ENCODE results near the gene ISG15.
A peak's percentile ranks its signal among the peaks of the same experiment; 100 is the strongest.
"Not testable (repeated sequence)": the region's sequence is repeated elsewhere in the genome, so short reads cannot be mapped to it uniquely, and the experiment has no call there.

Gene ISG15

DNA sequence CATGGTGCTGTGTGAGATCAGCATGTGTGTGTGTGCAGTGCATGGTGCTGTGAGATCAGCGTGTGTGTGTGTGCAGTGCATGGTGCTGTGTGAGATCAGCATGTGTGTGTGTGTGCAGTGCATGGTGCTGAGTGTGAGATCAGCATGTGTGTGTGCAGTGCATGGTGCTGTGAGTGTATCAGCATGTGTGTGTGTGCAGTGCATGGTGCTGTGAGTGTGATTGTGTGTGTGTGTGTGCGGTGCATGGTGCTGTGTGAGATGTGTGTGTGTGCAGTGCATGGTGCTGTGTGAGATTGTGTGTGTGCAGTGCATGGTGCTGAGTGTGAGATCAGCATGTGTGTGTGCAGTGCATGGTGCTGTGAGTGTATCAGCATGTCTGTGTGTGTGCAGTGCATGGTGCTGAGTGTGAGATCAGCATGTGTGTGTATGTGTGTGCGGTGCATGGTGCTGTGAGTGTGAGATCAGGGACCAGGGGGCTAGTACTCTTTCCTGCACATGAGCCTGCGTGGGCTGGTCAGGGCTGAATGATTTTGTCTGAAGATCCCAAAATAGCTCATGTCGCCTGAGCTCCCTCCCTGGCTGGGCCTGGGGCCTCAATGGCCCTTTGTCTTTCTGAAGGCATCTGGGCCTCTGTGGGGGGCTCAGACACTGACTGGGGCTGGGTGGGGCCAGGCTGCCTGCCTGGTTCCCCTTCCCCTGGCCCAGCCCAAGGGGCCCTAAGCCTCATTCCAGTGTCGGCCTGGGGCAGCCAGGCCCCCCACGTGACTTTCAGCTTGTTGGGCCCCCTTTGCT, 17.8 kb downstream of the ISG15 start:
- not testable (repeated sequence) for DNase-seq (ENCODE audit: low spot score)

GRCh38 chr1:1031659-1032235, 18.4 kb downstream of the ISG15 start:
- no peak for DNase-seq (ENCODE audit: low spot score)

DNA sequence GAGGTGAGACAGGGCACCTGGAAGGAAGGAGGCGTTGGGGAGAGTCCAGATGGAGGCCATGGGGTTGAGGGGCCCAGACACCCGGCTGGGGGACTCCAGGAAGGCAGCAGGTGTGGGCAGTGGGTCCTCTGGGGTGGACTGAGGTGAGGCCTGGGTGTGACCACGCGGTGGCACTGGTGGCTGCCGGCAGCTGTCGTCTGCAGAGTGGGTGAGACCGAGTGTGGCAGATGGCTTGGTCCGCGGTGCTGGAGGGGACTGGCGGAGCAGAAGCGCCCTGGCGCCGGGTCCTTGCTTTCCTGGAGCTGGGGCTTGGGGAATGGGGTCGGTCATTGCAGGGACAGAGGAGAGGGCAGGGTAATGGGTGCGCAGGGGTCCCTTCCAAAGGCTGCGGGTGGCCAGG, 19.1 kb downstream of the ISG15 start:
- no peak for DNase-seq (ENCODE audit: low spot score)

- peak; percentile 56 for DNase-seq (ENCODE audit: low spot score)
These were observed 19.8 kb downstream of the ISG15 start for GRCh38 chr1:1033009-1033587.

GRCh38 chr1:1033731-1034438, 20.6 kb downstream of the ISG15 start:
- DNase-seq (ENCODE audit: low spot score), result no peak

DNA sequence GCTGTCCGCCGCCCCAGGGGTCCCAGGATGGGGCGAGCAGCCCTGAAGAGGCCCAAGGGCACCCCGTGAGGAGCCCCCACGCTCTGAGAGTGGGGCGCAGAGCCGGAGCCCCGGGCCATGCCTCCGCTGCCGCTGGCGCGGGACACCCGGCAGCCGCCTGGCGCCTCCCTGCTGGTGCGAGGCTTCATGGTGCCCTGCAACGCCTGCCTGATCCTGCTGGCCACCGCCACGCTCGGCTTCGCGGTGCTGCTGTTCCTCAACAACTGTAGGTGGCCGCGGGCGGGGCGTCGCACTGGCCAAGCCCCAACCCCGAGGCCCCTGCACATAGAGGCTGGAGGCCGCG, 21.1 kb downstream of the ISG15 start:
- DNase-seq (ENCODE audit: low spot score), result no peak

DNA sequence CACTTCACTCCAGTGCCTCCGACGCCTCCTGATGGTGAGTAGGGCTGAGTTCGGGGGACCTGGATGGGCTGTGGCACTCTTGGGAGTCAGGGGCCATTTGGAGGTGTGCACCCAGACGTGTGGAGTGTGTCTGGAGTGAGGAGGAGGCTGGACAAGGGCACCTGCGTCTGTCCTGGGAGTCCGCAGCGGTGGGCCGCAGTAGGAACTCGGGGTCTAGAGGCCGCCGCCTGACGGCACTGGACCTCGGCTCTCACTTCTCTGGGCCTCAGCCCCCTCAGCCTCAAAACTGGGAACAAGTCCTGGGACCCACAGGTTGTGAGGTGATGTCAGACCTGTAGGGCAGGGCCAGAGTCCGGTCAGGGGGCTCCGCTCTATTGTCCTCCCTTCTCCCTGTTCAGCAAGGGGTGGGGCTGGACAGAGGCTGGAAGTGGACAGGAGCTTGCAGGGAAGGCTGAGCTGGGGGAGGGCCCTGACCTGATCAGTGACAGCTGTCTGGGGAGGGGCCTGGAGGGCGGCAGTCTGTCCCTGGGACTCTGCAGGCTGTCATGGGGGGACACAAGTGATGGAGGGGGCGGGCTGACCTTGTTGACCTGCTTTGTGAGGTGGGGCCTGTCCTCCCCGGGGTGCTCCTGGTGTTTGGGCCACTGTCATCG, 22.1 kb downstream of the ISG15 start:
- DNase-seq (ENCODE audit: low spot score), result no peak

- DNase-seq (ENCODE audit: low spot score), result no peak
These were observed 24.4 kb downstream of the ISG15 start for GRCh38 chr1:1037366-1038327.

GRCh38 chr1:1038694-1039093, 25.4 kb downstream of the ISG15 start:
- no peak for DNase-seq (ENCODE audit: low spot score)

- DNase-seq (ENCODE audit: low spot score), result no peak
These were observed 26.0 kb downstream of the ISG15 start for GRCh38 chr1:1039145-1039910.

DNA sequence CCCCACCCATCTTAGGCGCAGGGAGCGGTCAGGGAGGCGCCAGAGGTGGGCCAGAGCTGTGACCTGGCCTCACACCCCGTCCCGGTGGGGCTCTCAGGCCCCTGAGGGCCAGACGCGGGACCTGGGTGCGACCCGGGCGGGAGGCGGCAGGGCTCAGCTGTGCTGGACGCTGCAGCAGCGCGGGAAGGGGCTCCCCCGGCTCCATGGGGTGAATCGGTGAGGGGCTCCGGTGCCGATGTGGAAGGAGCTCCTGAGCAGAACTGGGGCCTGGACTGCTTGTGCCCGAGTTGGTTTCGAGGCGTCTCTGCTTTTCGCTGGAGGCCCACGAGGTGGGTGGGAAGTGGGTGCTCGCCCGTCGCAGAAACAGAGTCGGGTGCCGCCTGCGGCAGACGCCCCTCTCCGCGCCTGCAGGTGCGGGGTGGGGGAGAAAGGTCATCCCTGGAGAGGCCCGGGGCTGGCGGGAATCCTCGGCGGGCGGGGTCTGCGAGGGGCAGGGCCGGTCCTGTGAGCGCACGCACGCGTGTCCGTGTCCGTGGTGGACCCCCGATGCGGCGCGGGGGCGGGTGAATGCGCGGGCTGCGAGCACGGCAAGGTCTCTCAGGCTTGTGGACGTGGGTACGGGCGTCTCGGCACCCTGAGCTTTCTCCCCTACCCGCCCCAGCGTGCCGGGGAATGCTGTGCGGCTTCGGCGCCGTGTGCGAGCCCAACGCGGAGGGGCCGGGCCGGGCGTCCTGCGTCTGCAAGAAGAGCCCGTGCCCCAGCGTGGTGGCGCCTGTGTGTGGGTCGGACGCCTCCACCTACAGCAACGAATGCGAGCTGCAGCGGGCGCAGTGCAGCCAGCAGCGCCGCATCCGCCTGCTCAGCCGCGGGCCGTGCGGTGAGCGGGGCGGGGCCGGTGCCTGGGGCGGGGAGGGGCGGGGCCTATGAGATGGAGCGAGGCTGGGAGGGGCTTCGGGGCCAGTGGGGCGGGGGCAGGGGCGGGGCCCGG, 27.0 kb downstream of the ISG15 start:
- DNase-seq (ENCODE audit: low spot score), result peak; percentile 75

GRCh38 chr1:1041092-1041523, 27.8 kb downstream of the ISG15 start:
- DNase-seq (ENCODE audit: low spot score), result no peak

GRCh38 chr1:1041873-1042272, 28.6 kb downstream of the ISG15 start:
- DNase-seq (ENCODE audit: low spot score), result no peak

- DNase-seq (ENCODE audit: low spot score), result no peak
These were observed 29.5 kb downstream of the ISG15 start for GRCh38 chr1:1042835-1043234.

- no peak for DNase-seq (ENCODE audit: low spot score)
These were observed 30.1 kb downstream of the ISG15 start for GRCh38 chr1:1043411-1043810.

- no peak for DNase-seq (ENCODE audit: low spot score)
These were observed 30.6 kb downstream of the ISG15 start for GRCh38 chr1:1043921-1044320.

DNA sequence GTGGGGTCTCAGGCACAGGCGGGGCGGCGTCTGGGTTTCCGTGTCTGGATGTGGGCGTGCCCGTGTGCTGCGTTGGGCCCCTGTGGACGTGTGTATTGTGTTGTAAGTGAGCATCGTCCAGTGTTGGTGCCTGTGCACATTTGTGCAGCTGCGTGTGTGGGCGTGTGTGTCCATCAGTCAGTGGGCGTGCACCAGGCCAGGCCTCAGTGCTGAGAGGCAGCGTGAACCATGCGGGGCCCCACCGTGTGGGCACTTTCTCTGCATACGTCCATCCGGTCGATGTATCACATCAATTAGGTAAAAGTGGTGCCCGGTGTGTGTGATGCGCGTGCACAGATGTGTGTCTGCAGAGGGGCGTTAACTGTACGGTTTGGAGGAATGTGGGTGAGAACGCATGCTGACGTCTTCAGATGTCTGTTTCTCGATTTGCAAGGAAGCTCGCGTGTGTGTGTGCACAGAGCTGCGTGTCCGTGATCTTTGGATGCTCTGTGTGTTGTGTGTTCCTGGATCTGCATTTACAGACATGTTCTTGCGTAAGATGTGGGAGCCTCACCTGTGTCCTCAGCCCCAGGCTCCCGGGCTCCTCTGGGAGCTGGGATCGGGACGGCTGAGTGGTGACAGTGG, 31.3 kb downstream of the ISG15 start:
- no peak for DNase-seq (ENCODE audit: low spot score)

- DNase-seq (ENCODE audit: low spot score), result no peak
These were observed 31.8 kb downstream of the ISG15 start for GRCh38 chr1:1045129-1045528.

DNA sequence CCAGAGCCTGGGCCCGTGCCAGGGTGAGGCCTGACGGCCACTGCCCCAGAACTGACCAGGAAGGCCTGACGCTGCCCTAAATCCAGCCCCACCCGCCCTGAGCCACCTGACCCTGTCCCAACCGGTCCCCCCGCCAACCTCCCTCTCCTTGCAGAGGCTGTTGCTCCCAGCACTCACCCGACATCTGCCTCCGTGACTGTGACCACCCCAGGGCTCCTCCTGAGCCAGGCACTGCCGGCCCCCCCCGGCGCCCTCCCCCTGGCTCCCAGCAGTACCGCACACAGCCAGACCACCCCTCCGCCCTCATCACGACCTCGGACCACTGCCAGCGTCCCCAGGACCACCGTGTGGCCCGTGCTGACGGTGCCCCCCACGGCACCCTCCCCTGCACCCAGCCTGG, 32.9 kb downstream of the ISG15 start:
- no peak for DNase-seq (ENCODE audit: low spot score)

Data from hematopoietic multipotent progenitor cell treated with erythropoietin and hydrocortisone succinate and interleukin-3 and kit ligand, for 15 days (in vitro differentiated cells).